GM18505 (cell line): ENCODE data around the gene GIMAP1.
"Not testable (repeated sequence)": the region's sequence is repeated elsewhere in the genome, so short reads cannot be mapped to it uniquely, and the experiment has no call there.

ENCODE experiments used
- ATAC-seq: cut with Tn5 transposase; IDR thresholded peaks from one replicate; pipeline ENCODE4 v1.9.1; 2021; ENCODE audit not compliant: unreplicated experiment
- POLR2A ChIP-seq: IDR thresholded peaks from 4 replicates; pipeline ENCODE4 v1.6.1; 2011; ENCODE audit warnings: borderline replicate concordance; ENCODE audit not compliant: insufficient read depth, insufficient read length; ENCODE audit errors: extremely low read depth

Gene GIMAP1

GRCh38 chr7:150716368-150716767 lies at the start of gene GIMAP1:
Gene GIMAP1 (plus strand): TSS chr7:150716613. CDS start chr7:150719048, 2,435 bp downstream.
- no peak for ATAC-seq
- TF ChIP-seq POLR2A, result peak; percentile 65

- no peak for TF ChIP-seq POLR2A
- ATAC-seq, result peak; percentile 76
These were observed 47.9 kb upstream of the GIMAP1 start for GRCh38 chr7:150668472-150668911.

- no peak for ATAC-seq
- TF ChIP-seq POLR2A, result no peak
These were observed 47.4 kb upstream of the GIMAP1 start for GRCh38 chr7:150668977-150669376.

GRCh38 chr7:150671798-150672585 lies 44.4 kb upstream of the GIMAP1 start:
- ATAC-seq, result not testable (repeated sequence)

- TF ChIP-seq POLR2A, result no peak
- no peak for ATAC-seq
These were observed 40.7 kb upstream of the GIMAP1 start for GRCh38 chr7:150675714-150676113.

- not testable (repeated sequence) for ATAC-seq
These were observed 40.1 kb upstream of the GIMAP1 start for GRCh38 chr7:150676276-150676675.

- not testable (repeated sequence) for ATAC-seq
These were observed 39.6 kb upstream of the GIMAP1 start for GRCh38 chr7:150676854-150677253.

GRCh38 chr7:150678601-150679000 lies 37.8 kb upstream of the GIMAP1 start:
- ATAC-seq, result not testable (repeated sequence)

- not testable (repeated sequence) for ATAC-seq
These were observed 36.0 kb upstream of the GIMAP1 start for GRCh38 chr7:150680364-150680763.

- TF ChIP-seq POLR2A, result peak; percentile 39
- peak; percentile 90 for ATAC-seq
These were observed 31.0 kb upstream of the GIMAP1 start, which contains the start of gene GIMAP2 for GRCh38 chr7:150685219-150686029. Gene GIMAP2 (plus strand): TSS chr7:150685706. CDS start chr7:150687060, 1,354 bp downstream.

- peak; percentile 21 for TF ChIP-seq POLR2A
- ATAC-seq, result no peak
These were observed 30.3 kb upstream of the GIMAP1 start for GRCh38 chr7:150686030-150686631.

GRCh38 chr7:150688630-150689029 lies 27.8 kb upstream of the GIMAP1 start:
- no peak for TF ChIP-seq POLR2A
- ATAC-seq, result no peak

- ATAC-seq, result no peak
These were observed 20.8 kb upstream of the GIMAP1 start for GRCh38 chr7:150695654-150696053.

GRCh38 chr7:150703209-150703608 lies 13.2 kb upstream of the GIMAP1 start:
- no peak for TF ChIP-seq POLR2A
- ATAC-seq, result no peak

More at GRCh38 chr7:150695654-150696053, 20.8 kb upstream of the GIMAP1 start:
- TF ChIP-seq POLR2A, result no peak
